ENCODE results near the gene GPR21. TPM values are rescaled to one million over a fixed set of nuclear protein-coding genes. Genes with fewer than 3 reads are reported as not detected.

The GPR21 gene
- polyA plus RNA-seq, 1 of the 3 experiments (the other 2 are of a cell fraction), result not detected

DNA sequence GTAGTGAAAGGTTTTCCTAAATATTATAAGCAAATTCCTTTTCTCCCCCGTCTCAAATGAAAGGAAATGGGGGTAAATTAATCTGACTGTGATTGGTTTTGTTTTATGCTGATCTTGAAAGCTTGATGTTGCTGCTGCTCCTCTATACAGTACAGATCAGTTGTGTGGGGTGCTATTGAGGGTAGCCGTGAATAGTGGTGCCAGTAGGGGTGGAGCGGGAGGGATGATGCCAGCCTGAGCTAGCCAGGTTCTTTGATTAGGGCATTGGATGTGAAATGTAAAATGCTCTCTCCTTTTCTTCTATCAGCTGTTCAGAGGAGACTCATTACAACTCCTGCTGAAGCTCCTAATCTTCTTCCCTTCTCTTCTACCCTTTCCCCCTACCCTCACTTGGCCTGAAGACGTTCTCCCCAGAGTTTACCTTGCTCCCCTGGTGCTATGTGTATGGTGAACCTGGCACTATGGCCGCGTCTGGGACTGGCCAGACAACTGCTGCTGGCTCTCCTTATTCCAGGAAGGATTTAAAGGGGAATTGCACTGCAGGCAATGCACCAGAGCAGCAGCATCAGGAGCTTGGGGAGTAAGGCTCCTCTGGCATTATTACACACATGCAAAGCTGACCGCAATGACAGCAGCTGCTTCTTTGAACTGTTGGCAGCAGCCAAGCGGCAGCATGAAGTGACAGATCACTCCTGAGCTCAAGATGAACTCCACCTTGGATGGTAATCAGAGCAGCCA is 566 bp downstream of the GPR21 start:
- peaks cover 5% of the 10 kb centered on the region for H3F3A ChIP-seq (replicated peaks; ENCODE audit: insufficient read depth)
- H3K4me2 ChIP-seq, result no peak overlapping the region
- no peak overlapping the region for H3K27ac ChIP-seq (ENCODE audit: low read depth in 2 of 2, low read length in 1 of 2)
- no peaks in the 10 kb centered on the region for H3K27me3 ChIP-seq (ENCODE audit: insufficient read depth)
- no peaks in the 10 kb centered on the region for H3K9me3 ChIP-seq
- no peaks in the 10 kb centered on the region for H3K79me2 ChIP-seq (ENCODE audit: insufficient read depth)
- no peaks in the 10 kb centered on the region for H4K20me1 ChIP-seq (ENCODE audit: insufficient read depth)
- ChIA-PET POLR2A (no interaction called here), CTCF (no interaction called here)
- TF ChIP-seq, protein P1, sequence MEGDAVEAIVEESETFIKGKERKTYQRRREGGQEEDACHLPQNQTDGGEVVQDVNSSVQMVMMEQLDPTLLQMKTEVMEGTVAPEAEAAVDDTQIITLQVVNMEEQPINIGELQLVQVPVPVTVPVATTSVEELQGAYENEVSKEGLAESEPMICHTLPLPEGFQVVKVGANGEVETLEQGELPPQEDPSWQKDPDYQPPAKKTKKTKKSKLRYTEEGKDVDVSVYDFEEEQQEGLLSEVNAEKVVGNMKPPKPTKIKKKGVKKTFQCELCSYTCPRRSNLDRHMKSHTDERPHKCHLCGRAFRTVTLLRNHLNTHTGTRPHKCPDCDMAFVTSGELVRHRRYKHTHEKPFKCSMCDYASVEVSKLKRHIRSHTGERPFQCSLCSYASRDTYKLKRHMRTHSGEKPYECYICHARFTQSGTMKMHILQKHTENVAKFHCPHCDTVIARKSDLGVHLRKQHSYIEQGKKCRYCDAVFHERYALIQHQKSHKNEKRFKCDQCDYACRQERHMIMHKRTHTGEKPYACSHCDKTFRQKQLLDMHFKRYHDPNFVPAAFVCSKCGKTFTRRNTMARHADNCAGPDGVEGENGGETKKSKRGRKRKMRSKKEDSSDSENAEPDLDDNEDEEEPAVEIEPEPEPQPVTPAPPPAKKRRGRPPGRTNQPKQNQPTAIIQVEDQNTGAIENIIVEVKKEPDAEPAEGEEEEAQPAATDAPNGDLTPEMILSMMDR (IDR thresholded peaks at IDR 0.05), result no peak
- TF ChIP-seq YY1 (IDR thresholded peaks at IDR 0.05; ENCODE audit: low read depth) (no peak), TEAD4 (IDR thresholded peaks at IDR 0.05; ENCODE audit: borderline replicate concordance, insufficient read depth) (no peak), SMC3 (IDR thresholded peaks at IDR 0.05; ENCODE audit: low read depth, low read length) (no peak), TAF1 (IDR thresholded peaks at IDR 0.05; ENCODE audit: borderline replicate concordance, low read depth, low read length) (no peak), NRF1 (IDR thresholded peaks at IDR 0.05; ENCODE audit: low read depth, low read length) (no peak), RAD21 (IDR thresholded peaks at IDR 0.05; ENCODE audit: low read length) (no peak), NFIC (IDR thresholded peaks at IDR 0.05; ENCODE audit: borderline replicate concordance) (no peak), TCF12 (IDR thresholded peaks at IDR 0.05) (no peak), FOXM1 (IDR thresholded peaks at IDR 0.05; ENCODE audit: low read depth) (no peak)
- TF ChIP-seq, protein P2, sequence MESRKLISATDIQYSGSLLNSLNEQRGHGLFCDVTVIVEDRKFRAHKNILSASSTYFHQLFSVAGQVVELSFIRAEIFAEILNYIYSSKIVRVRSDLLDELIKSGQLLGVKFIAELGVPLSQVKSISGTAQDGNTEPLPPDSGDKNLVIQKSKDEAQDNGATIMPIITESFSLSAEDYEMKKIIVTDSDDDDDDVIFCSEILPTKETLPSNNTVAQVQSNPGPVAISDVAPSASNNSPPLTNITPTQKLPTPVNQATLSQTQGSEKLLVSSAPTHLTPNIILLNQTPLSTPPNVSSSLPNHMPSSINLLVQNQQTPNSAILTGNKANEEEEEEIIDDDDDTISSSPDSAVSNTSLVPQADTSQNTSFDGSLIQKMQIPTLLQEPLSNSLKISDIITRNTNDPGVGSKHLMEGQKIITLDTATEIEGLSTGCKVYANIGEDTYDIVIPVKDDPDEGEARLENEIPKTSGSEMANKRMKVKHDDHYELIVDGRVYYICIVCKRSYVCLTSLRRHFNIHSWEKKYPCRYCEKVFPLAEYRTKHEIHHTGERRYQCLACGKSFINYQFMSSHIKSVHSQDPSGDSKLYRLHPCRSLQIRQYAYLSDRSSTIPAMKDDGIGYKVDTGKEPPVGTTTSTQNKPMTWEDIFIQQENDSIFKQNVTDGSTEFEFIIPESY (IDR thresholded peaks at IDR 0.05; ENCODE audit: borderline replicate concordance, low read depth), result no peak
- H3K9ac ChIP-seq, result no peak overlapping the region
- H2AFZ ChIP-seq (ENCODE audit: low read depth), result no peak overlapping the region
- H3K4me1 ChIP-seq (ENCODE audit: control insufficient read depth in 1 of 2, insufficient read depth in 2 of 2, low read depth in 1 of 2, low read length in 1 of 2), result peaks cover 0 to 8% of the 10 kb centered on the region in 2 experiments; a peak in 2 of 4 replicates
- DNase-seq, result no peak
- H3K36me3 ChIP-seq (replicated peaks in 1 of 2; ENCODE audit: control insufficient read depth in 1 of 2, insufficient read depth in 2 of 2, low read length in 1 of 2), result peaks cover 25 to 35% of the 10 kb centered on the region in 2 experiments
- H3K4me3 ChIP-seq (ENCODE audit: low read depth in 2 of 2, low read length in 1 of 2), result no peak overlapping the region
- WGBS (ENCODE audit: low lambda C conversion rate), result 90% methylated on average over 8 of the region's 8 CpGs
- H3K9me2 ChIP-seq, result no peaks in the 10 kb centered on the region

DNA sequence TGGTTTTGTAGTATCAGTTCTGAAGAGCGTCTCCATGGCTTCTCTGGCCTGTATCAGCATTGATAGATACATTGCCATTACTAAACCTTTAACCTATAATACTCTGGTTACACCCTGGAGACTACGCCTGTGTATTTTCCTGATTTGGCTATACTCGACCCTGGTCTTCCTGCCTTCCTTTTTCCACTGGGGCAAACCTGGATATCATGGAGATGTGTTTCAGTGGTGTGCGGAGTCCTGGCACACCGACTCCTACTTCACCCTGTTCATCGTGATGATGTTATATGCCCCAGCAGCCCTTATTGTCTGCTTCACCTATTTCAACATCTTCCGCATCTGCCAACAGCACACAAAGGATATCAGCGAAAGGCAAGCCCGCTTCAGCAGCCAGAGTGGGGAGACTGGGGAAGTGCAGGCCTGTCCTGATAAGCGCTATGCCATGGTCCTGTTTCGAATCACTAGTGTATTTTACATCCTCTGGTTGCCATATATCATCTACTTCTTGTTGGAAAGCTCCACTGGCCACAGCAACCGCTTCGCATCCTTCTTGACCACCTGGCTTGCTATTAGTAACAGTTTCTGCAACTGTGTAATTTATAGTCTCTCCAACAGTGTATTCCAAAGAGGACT is 1.5 kb downstream of the GPR21 start:
- Histone ChIP-seq H3K9me2 (no peaks in the 10 kb centered on the region), H3K36me3 (replicated peaks in 1 of 2; ENCODE audit: control insufficient read depth in 1 of 2, insufficient read depth in 2 of 2, low read length in 1 of 2) (peaks cover 26 to 28% of the 10 kb centered on the region in 2 experiments), H3K27me3 (ENCODE audit: insufficient read depth) (no peaks in the 10 kb centered on the region), H3K4me3 (ENCODE audit: low read depth in 2 of 2, low read length in 1 of 2) (no peak overlapping the region), H3K9ac (no peak overlapping the region), H3K4me2 (no peak overlapping the region), H3K9me3 (no peaks in the 10 kb centered on the region), H3K27ac (ENCODE audit: low read depth in 2 of 2, low read length in 1 of 2) (no peak overlapping the region), H3K4me1 (ENCODE audit: control insufficient read depth in 1 of 2, insufficient read depth in 2 of 2, low read depth in 1 of 2, low read length in 1 of 2) (peaks cover 0 to 8% of the 10 kb centered on the region in 2 experiments; a peak in 2 of 4 replicates), H4K20me1 (ENCODE audit: insufficient read depth) (no peaks in the 10 kb centered on the region), H2AFZ (ENCODE audit: low read depth) (no peak overlapping the region), H3K79me2 (ENCODE audit: insufficient read depth) (no peaks in the 10 kb centered on the region), H3F3A (replicated peaks; ENCODE audit: insufficient read depth) (peaks cover 5% of the 10 kb centered on the region)
- TF ChIP-seq TCF12 (IDR thresholded peaks at IDR 0.05) (no peak), SIN3A (IDR thresholded peaks at IDR 0.05; ENCODE audit: borderline replicate concordance, low read depth, low read length) (no peak), RXRA (IDR thresholded peaks at IDR 0.05; ENCODE audit: borderline replicate concordance, low read depth) (no peak), NRF1 (IDR thresholded peaks at IDR 0.05; ENCODE audit: low read depth, low read length) (no peak), CHD2 (IDR thresholded peaks at IDR 0.05; ENCODE audit: low read length, partially characterized antibody) (no peak), RCOR1 (IDR thresholded peaks at IDR 0.05; ENCODE audit: low read length) (no peak), EP300 (IDR thresholded peaks at IDR 0.05; ENCODE audit: borderline replicate concordance in 1 of 2, low read depth in 1 of 2, low read length in 1 of 2) (no peak), FOSL2 (IDR thresholded peaks at IDR 0.05; ENCODE audit: borderline replicate concordance, low read depth) (no peak), GABPA (IDR thresholded peaks at IDR 0.05; ENCODE audit: low read depth) (no peak), NFIC (IDR thresholded peaks at IDR 0.05; ENCODE audit: borderline replicate concordance) (no peak), JUND (IDR thresholded peaks at IDR 0.05) (no peak)
- TF ChIP-seq, protein P3, sequence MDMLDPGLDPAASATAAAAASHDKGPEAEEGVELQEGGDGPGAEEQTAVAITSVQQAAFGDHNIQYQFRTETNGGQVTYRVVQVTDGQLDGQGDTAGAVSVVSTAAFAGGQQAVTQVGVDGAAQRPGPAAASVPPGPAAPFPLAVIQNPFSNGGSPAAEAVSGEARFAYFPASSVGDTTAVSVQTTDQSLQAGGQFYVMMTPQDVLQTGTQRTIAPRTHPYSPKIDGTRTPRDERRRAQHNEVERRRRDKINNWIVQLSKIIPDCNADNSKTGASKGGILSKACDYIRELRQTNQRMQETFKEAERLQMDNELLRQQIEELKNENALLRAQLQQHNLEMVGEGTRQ (IDR thresholded peaks at IDR 0.05; ENCODE audit: borderline replicate concordance, low read depth, low read length), result no peak
- TF ChIP-seq, protein P4, sequence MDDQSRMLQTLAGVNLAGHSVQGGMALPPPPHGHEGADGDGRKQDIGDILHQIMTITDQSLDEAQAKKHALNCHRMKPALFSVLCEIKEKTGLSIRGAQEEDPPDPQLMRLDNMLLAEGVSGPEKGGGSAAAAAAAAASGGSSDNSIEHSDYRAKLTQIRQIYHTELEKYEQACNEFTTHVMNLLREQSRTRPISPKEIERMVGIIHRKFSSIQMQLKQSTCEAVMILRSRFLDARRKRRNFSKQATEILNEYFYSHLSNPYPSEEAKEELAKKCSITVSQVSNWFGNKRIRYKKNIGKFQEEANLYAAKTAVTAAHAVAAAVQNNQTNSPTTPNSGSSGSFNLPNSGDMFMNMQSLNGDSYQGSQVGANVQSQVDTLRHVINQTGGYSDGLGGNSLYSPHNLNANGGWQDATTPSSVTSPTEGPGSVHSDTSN (IDR thresholded peaks at IDR 0.05), result no peak
- DNase-seq, result no peak
- CTCF ChIA-PET, result no interaction called here
- POLR2A ChIA-PET, result no interaction called here
- WGBS (ENCODE audit: low lambda C conversion rate), result 98% methylated on average over 13 of the region's 13 CpGs
